RCC 7860 (cell line): Measurements from ENCODE around the gene RPL5.
A peak's percentile ranks its signal among the peaks of the same experiment; 100 is the strongest.
"Not testable (repeated sequence)": the region's sequence is repeated elsewhere in the genome, so short reads cannot be mapped to it uniquely, and the experiment has no call there.

Source experiments
- DNase-seq: peaks from one replicate; pipeline ENCODE4 v3.0.0-alpha.2; 2015; ENCODE audit warnings: low spot score
- FAIRE-seq: peaks from 2 replicates; lab custom pipeline; 2012; peaks lifted over from hg19 to GRCh38; lab: Jason Lieb, UNC

RPL5 gene

DNA sequence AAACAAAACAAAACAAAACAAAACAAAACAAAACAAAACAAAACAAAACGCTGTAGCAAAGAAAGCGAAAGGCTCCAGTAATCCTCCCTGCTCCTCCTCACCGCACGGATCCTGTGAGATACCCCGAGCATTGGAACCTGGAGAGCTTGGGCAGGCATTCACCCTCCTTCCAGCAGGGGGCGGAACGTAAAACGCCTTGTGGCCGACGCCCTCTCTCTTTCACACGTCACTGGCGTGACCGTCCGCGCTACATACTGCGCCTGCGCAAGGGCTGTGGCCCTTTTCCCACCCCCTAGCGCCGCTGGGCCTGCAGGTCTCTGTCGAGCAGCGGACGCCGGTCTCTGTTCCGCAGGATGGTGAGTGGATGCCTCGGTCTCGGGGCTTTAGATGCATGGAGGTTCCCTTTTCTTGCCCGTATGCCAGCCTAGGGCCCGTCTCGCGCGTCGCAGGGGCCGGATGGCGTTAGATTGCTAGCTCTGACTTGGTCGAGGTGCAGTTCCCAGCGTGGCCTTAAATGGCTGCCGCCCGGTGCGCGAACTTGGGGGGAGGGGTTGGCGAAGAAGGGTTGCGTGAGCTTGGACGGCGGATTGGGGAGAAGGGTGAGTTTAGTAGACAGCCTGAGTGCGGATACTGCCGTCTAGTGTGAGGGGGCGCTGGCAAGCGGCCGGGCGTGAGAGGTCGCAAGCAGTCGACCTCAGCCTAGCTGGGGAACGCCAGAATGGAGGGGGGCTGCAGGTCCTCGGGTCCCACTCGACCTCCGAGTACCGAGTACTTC lies at the start of gene RPL5:
RPL5 (plus strand) TSS at position 279 of the 775 bp plus-strand sequence; CDS start at position 354, 75 bp downstream.
- DNase-seq, result peak; percentile 94
- FAIRE-seq, result peak; percentile 69

DNA sequence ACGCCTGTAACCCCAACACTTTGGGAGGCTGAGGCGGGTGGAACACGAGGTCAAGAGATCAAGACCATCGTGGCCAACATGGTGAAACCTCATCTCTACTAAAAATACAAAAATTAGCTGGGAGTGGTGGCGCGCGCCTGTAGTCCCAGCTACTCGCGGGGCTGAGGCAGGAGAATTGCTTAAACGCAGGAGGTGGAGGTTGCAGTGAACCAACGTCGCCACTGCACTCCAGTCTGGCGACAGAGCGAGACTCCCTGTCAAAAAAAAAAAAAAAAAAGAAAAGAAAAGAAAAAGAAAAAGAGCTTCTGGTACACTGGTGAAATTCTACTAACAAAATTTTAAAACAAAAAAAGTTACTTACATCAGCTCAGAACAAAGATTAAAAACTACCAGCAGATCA lies 48.3 kb upstream of the RPL5 start:
- DNase-seq, FAIRE-seq: not testable (repeated sequence)

- peak; percentile 46 for FAIRE-seq
- DNase-seq, result peak; percentile 69
Observed at GRCh38 chr1:92784021-92784638, 47.7 kb upstream of the RPL5 start.

DNA sequence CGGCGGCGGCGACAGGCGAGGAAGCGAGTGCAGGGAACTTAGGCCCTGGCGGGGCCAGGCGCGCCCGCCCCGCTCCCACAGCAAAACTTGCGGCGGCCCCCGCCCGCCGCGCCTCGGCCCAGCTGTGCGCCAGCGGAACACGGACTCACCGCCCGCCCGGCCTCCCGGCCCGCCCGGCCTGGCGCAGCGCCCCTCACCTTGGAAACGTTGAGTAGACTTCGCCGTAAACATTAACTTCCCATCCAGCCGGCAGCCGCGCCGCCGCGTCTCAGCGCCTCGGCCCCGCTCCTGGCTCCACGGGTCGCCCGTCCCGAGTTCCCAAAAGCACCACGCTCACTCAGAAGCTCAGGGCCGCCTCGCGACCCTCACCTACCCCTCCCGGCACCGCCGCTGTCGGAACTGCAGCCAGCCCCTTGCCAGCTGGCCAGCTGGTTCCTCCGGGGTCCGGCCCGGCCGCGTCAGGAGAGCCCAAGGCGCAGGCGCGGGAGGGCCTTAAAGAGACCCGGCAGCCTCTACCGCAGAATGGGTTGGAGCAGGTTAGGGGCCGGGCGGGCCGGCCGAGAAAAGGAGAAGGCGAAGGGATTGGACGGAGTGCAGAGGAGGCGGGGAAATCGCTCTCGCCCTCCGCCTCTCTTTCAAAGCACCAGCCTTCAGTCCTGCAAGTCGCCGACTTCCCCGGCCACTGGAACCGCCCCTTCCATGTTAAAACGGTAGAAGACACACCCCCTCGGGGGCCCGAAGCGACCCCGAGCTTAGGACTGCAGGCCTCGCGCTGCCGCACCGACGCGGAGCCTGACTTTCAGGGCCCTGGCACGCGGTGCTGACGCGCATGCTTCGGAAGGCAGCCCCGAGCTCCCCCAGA lies 47.0 kb upstream of the RPL5 start, which contains the start of gene EVI5:
EVI5 (minus strand) TSS at position 470 of the 862 bp plus-strand sequence. CDS start 48,562 bp downstream, outside the sequence.
- peak; percentile 79 for FAIRE-seq
- peak; percentile 88 for DNase-seq

- FAIRE-seq, result no peak
- no peak for DNase-seq
Observed at GRCh38 chr1:92786111-92786901, 45.5 kb upstream of the RPL5 start.

DNA sequence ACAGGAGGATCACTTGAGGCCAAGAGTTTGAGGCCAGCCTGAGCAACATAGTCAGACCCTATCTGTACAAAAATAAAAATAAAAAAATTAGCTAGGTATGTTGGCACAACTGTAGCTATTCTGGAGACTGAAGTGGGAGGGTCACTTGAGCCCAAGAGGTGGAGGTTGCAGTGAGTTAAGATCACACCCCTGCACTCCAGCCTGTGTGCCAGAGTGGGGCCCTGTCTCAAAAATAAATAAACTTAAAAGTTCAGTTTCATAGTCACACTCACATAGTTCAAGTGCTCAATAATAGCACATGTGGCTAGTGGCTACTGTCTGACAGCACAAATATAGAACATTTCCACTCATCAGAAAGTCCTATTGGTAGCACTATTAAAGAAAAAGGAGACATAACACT lies 41.8 kb upstream of the RPL5 start:
- DNase-seq (no peak), FAIRE-seq (no peak)

- FAIRE-seq, result no peak
Observed at GRCh38 chr1:92790867-92791266, 41.0 kb upstream of the RPL5 start.

GRCh38 chr1:92791487-92792066 lies 40.3 kb upstream of the RPL5 start:
- FAIRE-seq, result no peak
- no peak for DNase-seq

More at GRCh38 chr1:92790867-92791266, 41.0 kb upstream of the RPL5 start:
- DNase-seq, result no peak

- FAIRE-seq, result no peak
- no peak for DNase-seq
Observed at GRCh38 chr1:92792340-92792782, 39.5 kb upstream of the RPL5 start.

DNA sequence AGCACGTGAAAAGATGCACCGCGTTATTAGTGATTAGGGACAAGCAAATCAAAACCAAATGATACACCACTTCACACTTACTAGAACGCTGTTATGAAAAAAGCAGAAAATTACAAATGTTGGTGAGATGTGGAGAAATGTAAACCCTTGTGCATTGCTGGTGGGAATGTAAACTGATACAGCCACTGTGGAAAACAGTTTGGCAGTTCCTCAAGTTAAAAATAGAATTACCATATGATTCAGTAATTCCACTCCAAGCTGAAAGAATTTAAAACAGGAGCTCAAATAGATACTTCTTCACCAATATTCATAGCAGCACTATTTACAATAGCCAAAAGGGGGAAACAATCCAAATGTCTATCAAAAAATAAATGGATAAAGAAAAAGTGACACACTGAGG lies 36.7 kb upstream of the RPL5 start:
- no peak for FAIRE-seq

DNA sequence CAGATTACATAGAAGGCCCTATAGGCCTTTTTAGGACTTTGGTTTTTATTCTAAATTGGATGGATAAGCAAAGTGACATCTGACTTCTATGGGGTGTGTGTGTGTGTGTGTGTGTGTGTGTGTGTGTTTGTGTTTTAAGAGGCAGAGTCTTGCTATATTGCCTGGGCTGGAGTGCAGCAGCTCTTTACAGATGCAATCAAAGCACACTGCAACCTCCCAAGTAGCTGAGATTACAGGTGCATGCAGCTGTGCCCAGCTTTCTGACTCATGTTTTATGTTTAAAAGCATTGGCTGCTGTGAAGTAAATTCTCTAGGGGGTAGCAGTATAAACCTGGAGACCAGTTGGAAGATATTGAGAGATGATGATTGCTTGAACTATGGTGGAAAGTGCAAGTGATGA lies 34.5 kb upstream of the RPL5 start:
- FAIRE-seq (no peak), DNase-seq (no peak)

More for the DNA sequence above, 36.7 kb upstream of the RPL5 start:
- no peak for DNase-seq

GRCh38 chr1:92797961-92798360 lies 33.9 kb upstream of the RPL5 start:
- FAIRE-seq (no peak), DNase-seq (no peak)

GRCh38 chr1:92803140-92803887 lies 28.5 kb upstream of the RPL5 start:
- no peak for DNase-seq
- FAIRE-seq, result no peak

GRCh38 chr1:92804721-92805201 lies 27.1 kb upstream of the RPL5 start:
- peak; percentile 81 for FAIRE-seq
- DNase-seq, result peak; percentile 97

- DNase-seq, result no peak
- no peak for FAIRE-seq
Observed at GRCh38 chr1:92805216-92805615, 26.6 kb upstream of the RPL5 start.

DNA sequence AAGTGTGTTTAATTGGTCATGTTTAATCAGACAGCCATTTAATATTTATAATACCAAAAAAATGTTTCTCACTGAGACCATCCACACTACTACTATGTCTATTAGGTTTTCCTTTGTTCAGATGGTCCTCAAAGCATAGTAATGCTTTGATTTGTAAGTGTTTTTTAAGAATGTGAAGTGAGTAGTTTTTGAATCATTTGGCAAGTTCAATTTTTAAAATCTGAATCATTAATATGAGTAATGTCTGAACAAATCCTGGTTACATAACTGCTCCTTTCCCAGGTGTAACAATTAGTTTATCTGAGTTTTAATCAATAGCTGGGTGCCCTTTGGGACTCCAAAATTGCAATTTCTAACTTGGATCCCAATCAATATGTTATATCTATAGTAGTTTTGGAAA lies 23.5 kb upstream of the RPL5 start:
- FAIRE-seq (no peak), DNase-seq (no peak)

DNA sequence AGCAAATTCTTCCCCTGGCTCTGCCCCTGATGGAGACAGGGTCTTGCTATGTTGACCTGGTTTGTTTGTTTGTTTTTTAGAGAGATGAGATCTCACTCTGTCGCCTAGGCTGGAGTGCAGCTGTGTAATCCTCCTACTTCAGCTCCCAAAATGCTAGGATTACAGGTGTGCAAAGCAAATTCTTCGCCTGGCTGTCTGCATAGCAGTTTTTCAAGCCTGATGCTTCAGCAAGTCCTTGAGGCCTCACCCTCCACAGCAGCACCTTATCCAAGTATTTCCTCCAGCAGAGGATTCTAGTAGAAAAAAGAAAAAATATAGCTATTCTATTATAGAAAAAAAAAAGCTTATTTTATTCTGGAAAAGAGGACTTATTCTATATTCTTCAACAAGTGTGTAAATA lies 15.1 kb upstream of the RPL5 start:
- DNase-seq, result no peak
- no peak for FAIRE-seq

- DNase-seq (no peak), FAIRE-seq (no peak)
Observed at GRCh38 chr1:92817137-92817697, 14.6 kb upstream of the RPL5 start.
